SK-N-SH treated with all-trans-retinoic acid at 6 μM for 48 hours (cell line): ENCODE measurements around the gene URB1.

Source experiments
- ATAC-seq: fragments of 200-7000 bp; cut with Tn5 transposase; 3 replicates; pipeline ENCODE4 v1.9.1; 2020; ENCODE audit warnings: mild to moderate bottlenecking, moderate library complexity
- ARNTL ChIP-seq: fragments of 450-650 bp; formaldehyde crosslinking; IDR thresholded peaks from 2 replicates; pipeline ENCODE4 v1.5.0; 2020; ENCODE audit warnings: low read depth, mild to moderate bottlenecking, moderate library complexity, borderline replicate concordance
- BACH2 ChIP-seq: fragments of 250-450 bp; sonication (Bioruptor Pico); IDR thresholded peaks from 2 replicates; pipeline ENCODE4 v1.9.0; 2021; ENCODE audit warnings: mild to moderate bottlenecking, borderline replicate concordance
- CSDC2 ChIP-seq: fragments of 250-450 bp; sonication (Bioruptor Pico); IDR thresholded peaks from 2 replicates; pipeline ENCODE4 v1.5.0; 2020; ENCODE audit warnings: mild to moderate bottlenecking, moderate library complexity
- ESRRG ChIP-seq: fragments of 250-450 bp; sonication (Bioruptor Pico); IDR thresholded peaks from 2 replicates; pipeline ENCODE4 v1.6.1; 2021; ENCODE audit warnings: mild to moderate bottlenecking
- GLIS3 ChIP-seq: fragments of 250-450 bp; sonication (Bioruptor Pico); IDR thresholded peaks from 2 replicates; pipeline ENCODE4 v1.5.0; 2020; ENCODE audit warnings: mild to moderate bottlenecking, moderate library complexity
- OSR1 ChIP-seq: fragments of 250-450 bp; sonication (Bioruptor Pico); IDR thresholded peaks from 2 replicates; pipeline ENCODE4 v1.8.0; 2022; ENCODE audit warnings: moderate library complexity, mild to moderate bottlenecking, inconsistent platforms
- PPARA ChIP-seq: fragments of 250-450 bp; sonication (Bioruptor Pico); IDR thresholded peaks from 2 replicates; pipeline ENCODE4 v1.5.0; 2020; ENCODE audit warnings: mild to moderate bottlenecking, borderline replicate concordance
- RARB ChIP-seq: fragments of 250-450 bp; sonication (Bioruptor Pico); IDR thresholded peaks from 2 replicates; pipeline ENCODE4 v1.8.0; 2021; ENCODE audit warnings: mild to moderate bottlenecking, moderate library complexity
- SNAI2 ChIP-seq: fragments of 250-450 bp; sonication (Bioruptor Pico); IDR thresholded peaks from 2 replicates; pipeline ENCODE4 v1.5.0; 2020; ENCODE audit warnings: mild to moderate bottlenecking, moderate library complexity
- TCF4 ChIP-seq: fragments of 250-450 bp; sonication (Bioruptor Pico); IDR thresholded peaks from 2 replicates; pipeline ENCODE4 v1.8.0; 2021; ENCODE audit warnings: mild to moderate bottlenecking, moderate library complexity, borderline replicate concordance
- TOX ChIP-seq: fragments of 250-450 bp; sonication (Bioruptor Pico); IDR thresholded peaks from 2 replicates; pipeline ENCODE4 v1.8.0; 2021; ENCODE audit warnings: mild to moderate bottlenecking, moderate library complexity, borderline replicate concordance
- ZC3H10 ChIP-seq: fragments of 250-450 bp; sonication (Bioruptor Pico); IDR thresholded peaks from 2 replicates; pipeline ENCODE4 v1.5.1; 2021; ENCODE audit warnings: mild to moderate bottlenecking, moderate library complexity
- ZFP3 ChIP-seq: fragments of 250-450 bp; sonication (Bioruptor Pico); IDR thresholded peaks from 2 replicates; pipeline ENCODE4 v1.5.0; 2020; ENCODE audit warnings: mild to moderate bottlenecking, moderate library complexity
- ZFP30 ChIP-seq: fragments of 450-650 bp; formaldehyde crosslinking; IDR thresholded peaks from 2 replicates; pipeline ENCODE4 v1.5.0; 2022; ENCODE audit warnings: mild to moderate bottlenecking, moderate library complexity
- ZNF565 ChIP-seq: fragments of 450-650 bp; formaldehyde crosslinking; conservative IDR thresholded peaks from 2 replicates; pipeline ENCODE4 v1.5.0; 2020; ENCODE audit warnings: low read depth, mild to moderate bottlenecking, moderate library complexity
- ZNF70 ChIP-seq: fragments of 450-650 bp; formaldehyde crosslinking; IDR thresholded peaks from 2 replicates; pipeline ENCODE4 v1.5.0; 2020; ENCODE audit warnings: mild to moderate bottlenecking, moderate library complexity
- TF ChIP-seq, protein P1 (sequence below): fragments of 250-450 bp; sonication (Bioruptor Pico); IDR thresholded peaks from 2 replicates; pipeline ENCODE4 v1.5.1; 2020; ENCODE audit warnings: low read depth, mild to moderate bottlenecking, moderate library complexity
- TF ChIP-seq, protein P2 (sequence below): fragments of 250-450 bp; sonication (Bioruptor Pico); IDR thresholded peaks from 2 replicates; pipeline ENCODE4 v1.8.0; 2020; ENCODE audit warnings: mild to moderate bottlenecking, moderate library complexity, borderline replicate concordance
- TF ChIP-seq, protein P3 (sequence below): fragments of 250-450 bp; sonication (Bioruptor Pico); IDR thresholded peaks from 2 replicates; pipeline ENCODE4 v1.5.1; 2021; ENCODE audit warnings: mild to moderate bottlenecking, moderate library complexity
- TF ChIP-seq, protein P4 (sequence below): fragments of 250-450 bp; sonication (Bioruptor Pico); IDR thresholded peaks from 2 replicates; pipeline ENCODE4 v1.5.0; 2020; ENCODE audit warnings: mild to moderate bottlenecking, moderate library complexity

URB1 gene

DNA sequence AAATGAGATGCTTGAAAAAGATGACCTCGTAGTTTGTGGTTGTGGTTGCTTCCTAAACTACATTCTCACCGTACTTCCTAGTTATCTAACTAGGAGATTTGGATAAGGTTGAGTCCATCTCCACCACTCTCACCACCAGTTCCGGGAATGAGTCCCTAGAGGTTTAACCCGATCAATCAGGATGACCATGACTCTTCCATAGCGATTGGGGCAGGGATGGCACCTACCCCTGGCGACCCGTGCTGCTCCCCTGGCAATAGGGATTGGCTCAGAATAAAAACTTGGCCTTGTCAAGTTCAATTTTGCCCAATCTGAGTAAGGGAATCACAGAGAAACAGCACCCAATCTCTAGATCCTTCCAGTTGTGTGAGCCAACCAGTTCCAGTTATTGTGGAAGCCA lies 111.3 kb downstream of the URB1 start:
- no peak for ATAC-seq
- TF ChIP-seq RARB (CRISPR knock-in tag) (no peak), TCF4 (no peak), BACH2 (CRISPR knock-in tag) (no peak), SNAI2 (CRISPR knock-in tag) (no peak), ZC3H10 (CRISPR knock-in tag) (no peak), ZFP30 (CRISPR knock-in tag) (no peak), ARNTL (CRISPR knock-in tag) (no peak), CSDC2 (no peak)
- TF ChIP-seq, protein P1, sequence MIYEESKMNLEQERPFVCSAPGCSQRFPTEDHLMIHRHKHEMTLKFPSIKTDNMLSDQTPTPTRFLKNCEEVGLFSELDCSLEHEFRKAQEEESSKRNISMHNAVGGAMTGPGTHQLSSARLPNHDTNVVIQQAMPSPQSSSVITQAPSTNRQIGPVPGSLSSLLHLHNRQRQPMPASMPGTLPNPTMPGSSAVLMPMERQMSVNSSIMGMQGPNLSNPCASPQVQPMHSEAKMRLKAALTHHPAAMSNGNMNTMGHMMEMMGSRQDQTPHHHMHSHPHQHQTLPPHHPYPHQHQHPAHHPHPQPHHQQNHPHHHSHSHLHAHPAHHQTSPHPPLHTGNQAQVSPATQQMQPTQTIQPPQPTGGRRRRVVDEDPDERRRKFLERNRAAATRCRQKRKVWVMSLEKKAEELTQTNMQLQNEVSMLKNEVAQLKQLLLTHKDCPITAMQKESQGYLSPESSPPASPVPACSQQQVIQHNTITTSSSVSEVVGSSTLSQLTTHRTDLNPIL (CRISPR knock-in tag) = no peak
- TF ChIP-seq, protein P2, sequence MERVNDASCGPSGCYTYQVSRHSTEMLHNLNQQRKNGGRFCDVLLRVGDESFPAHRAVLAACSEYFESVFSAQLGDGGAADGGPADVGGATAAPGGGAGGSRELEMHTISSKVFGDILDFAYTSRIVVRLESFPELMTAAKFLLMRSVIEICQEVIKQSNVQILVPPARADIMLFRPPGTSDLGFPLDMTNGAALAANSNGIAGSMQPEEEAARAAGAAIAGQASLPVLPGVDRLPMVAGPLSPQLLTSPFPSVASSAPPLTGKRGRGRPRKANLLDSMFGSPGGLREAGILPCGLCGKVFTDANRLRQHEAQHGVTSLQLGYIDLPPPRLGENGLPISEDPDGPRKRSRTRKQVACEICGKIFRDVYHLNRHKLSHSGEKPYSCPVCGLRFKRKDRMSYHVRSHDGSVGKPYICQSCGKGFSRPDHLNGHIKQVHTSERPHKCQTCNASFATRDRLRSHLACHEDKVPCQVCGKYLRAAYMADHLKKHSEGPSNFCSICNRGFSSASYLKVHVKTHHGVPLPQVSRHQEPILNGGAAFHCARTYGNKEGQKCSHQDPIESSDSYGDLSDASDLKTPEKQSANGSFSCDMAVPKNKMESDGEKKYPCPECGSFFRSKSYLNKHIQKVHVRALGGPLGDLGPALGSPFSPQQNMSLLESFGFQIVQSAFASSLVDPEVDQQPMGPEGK (CRISPR knock-in tag) = no peak

DNA sequence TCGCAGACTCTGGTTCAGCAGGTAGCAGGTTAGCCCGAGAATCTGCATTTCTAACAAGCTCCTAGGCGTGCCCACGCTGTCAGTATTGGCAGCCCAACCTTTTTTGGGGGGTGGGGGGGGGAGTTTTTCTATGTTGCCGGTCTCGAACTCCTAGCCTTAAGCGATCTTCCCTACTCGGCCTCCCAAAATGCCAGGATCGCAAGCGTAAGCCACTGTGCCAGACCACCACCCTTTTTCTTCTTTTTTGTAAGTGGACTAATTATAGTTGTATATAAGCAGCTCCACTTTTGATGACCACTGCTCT lies 113.5 kb downstream of the URB1 start:
- no peak for ATAC-seq
- TF ChIP-seq OSR1 (CRISPR knock-in tag) (no peak), ZFP3 (CRISPR knock-in tag) (no peak), SNAI2 (CRISPR knock-in tag) (no peak), TCF4 (no peak), PPARA (CRISPR knock-in tag) (no peak), ESRRG (CRISPR knock-in tag) (no peak)
- TF ChIP-seq, protein P3, sequence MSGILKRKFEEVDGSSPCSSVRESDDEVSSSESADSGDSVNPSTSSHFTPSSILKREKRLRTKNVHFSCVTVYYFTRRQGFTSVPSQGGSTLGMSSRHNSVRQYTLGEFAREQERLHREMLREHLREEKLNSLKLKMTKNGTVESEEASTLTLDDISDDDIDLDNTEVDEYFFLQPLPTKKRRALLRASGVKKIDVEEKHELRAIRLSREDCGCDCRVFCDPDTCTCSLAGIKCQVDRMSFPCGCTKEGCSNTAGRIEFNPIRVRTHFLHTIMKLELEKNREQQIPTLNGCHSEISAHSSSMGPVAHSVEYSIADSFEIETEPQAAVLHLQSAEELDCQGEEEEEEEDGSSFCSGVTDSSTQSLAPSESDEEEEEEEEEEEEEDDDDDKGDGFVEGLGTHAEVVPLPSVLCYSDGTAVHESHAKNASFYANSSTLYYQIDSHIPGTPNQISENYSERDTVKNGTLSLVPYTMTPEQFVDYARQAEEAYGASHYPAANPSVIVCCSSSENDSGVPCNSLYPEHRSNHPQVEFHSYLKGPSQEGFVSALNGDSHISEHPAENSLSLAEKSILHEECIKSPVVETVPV = no peak

DNA sequence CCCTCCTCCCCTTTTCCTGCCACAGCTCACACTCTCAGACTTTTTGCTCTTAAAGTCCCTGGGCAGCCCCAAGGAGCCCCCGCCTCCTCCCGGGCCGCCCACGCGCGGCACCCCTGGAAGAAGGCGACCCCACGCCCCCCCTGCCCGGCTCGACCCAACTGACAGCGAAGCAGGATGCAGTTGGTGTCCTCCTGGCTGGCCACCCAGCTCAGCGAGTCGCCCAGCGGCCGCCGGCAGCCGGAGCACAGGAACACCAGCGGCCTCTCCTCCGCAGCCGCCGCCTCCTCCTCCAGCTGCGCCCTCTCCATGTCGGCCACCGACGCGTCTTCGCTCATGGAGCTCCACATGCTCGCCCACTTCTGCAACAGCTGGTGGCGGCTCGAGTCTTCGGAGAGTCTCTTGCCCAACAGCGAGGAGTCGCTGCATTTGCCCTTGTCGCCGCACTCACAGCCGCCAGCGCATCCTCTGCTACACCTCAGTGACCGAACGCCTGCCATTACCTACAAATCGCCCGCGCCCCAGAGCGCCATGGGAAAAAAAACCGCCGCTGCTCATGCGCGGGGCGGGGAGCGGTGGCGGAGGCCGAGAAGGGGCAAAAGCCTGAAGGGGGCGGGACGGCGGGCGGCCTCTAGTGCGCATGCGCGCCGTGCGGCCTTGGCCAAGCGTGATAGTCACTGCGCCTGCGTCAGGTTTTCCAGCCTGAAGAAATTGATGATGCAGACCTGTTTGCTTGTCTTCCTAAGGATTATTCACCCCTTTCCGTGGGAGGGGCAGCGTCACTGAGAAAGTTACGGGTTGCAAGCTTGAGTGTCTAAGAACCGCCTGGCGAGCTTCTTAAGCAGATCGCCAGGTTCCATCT lies 114.1 kb downstream of the URB1 start, which contains the start of gene MIS18A:
Gene MIS18A (minus strand): TSS at position 532 of the 859 bp plus-strand sequence. CDS start 35 bp downstream, at position 497.
- ATAC-seq = peak; percentile 96
- TF ChIP-seq TCF4 (0 out of 2 replicates have a peak, but pooled peaks have one; percentile 12), OSR1 (CRISPR knock-in tag) (no peak), ZC3H10 (CRISPR knock-in tag) (0 out of 2 replicates have a peak, but pooled peaks have one; percentile 25), TOX (CRISPR knock-in tag) (no peak)

DNA sequence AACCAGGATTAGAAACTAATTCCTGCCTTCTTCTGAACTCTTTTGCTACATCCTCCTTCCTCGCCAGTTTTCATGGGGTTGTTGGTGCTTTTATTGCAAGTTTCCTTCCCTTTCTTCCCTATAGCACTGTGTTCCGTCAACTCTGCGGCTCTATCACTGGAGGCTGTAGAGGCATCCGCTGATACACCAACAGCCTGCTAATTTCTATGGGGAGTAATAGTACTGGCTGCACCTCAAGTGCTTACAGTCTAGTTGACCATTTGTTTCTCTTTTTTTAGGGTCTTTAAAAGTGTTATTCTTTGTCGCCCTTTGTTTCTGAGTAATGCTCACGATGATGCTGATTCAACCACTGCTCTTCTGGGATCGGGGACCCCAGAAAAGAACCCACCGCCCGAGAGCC lies 114.7 kb downstream of the URB1 start:
- ATAC-seq = peak; percentile 69
- TF ChIP-seq, protein P1 (CRISPR knock-in tag) = no peak
- TF ChIP-seq ZFP30 (CRISPR knock-in tag) (no peak), RARB (CRISPR knock-in tag) (no peak), GLIS3 (CRISPR knock-in tag) (no peak), ZC3H10 (CRISPR knock-in tag) (no peak), PPARA (CRISPR knock-in tag) (no peak), ZFP3 (CRISPR knock-in tag) (no peak), ZNF565 (CRISPR knock-in tag) (no peak), OSR1 (CRISPR knock-in tag) (no peak), SNAI2 (CRISPR knock-in tag) (no peak), ESRRG (CRISPR knock-in tag) (no peak), CSDC2 (no peak), ZNF70 (CRISPR knock-in tag) (no peak)
- TF ChIP-seq, protein P2 (CRISPR knock-in tag) = no peak
- TF ChIP-seq, protein P4, sequence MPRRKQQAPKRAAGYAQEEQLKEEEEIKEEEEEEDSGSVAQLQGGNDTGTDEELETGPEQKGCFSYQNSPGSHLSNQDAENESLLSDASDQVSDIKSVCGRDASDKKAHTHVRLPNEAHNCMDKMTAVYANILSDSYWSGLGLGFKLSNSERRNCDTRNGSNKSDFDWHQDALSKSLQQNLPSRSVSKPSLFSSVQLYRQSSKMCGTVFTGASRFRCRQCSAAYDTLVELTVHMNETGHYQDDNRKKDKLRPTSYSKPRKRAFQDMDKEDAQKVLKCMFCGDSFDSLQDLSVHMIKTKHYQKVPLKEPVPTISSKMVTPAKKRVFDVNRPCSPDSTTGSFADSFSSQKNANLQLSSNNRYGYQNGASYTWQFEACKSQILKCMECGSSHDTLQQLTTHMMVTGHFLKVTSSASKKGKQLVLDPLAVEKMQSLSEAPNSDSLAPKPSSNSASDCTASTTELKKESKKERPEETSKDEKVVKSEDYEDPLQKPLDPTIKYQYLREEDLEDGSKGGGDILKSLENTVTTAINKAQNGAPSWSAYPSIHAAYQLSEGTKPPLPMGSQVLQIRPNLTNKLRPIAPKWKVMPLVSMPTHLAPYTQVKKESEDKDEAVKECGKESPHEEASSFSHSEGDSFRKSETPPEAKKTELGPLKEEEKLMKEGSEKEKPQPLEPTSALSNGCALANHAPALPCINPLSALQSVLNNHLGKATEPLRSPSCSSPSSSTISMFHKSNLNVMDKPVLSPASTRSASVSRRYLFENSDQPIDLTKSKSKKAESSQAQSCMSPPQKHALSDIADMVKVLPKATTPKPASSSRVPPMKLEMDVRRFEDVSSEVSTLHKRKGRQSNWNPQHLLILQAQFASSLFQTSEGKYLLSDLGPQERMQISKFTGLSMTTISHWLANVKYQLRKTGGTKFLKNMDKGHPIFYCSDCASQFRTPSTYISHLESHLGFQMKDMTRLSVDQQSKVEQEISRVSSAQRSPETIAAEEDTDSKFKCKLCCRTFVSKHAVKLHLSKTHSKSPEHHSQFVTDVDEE = no peak
